Measurements from ENCODE around the gene GNAL. TPM values are rescaled to one million over a fixed set of nuclear protein-coding genes. Genes with fewer than 3 reads are reported as not detected.
"Not testable (repeated sequence)": the region's sequence is repeated elsewhere in the genome, so short reads cannot be mapped to it uniquely, and the experiment has no call there.

The GNAL gene
- total RNA-seq, 1 donor from 2014 or later: 0.21 TPM

DNA sequence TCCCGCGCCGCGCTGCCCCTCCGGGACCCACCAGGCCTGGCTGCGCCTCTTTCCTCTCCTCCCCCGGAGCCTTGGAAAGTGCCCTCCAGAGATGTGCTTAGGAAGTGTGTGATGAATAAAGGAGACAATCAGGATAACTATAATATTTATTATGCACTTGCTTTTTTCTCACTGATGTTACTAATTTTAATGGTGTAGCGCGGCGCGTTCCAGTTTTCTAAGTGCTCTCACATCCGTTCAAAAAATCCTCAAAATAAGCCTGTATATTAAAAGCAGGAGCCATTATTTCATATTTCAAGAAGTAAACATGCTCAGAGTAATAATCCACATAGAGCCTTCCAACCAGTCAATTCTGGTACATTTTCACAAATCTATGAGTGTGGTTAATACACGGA, 220.0 kb downstream of the GNAL start:
- H3K4me1 Mint-ChIP-seq (ENCODE audit: low read depth): peaks cover 28% of the 10 kb centered on the region
- H3K27ac Mint-ChIP-seq: peak overlapping the region; percentile 76
- no peaks in the 10 kb centered on the region for H3K9me3 Mint-ChIP-seq
- peak overlapping the region; percentile 85 for H3K4me3 Mint-ChIP-seq
- H3K36me3 Mint-ChIP-seq (ENCODE audit: low read depth): peaks cover under 1% of the 10 kb centered on the region
- intact Hi-C loops (cut with micrococcal nuclease): loop anchor here (2.0 to 5.0 kb wide), 7 partner anchors 38 to 1378 kb away; partner anchors contain the start of genes AFG3L2, CEP192 and TUBB6
- H3K27me3 Mint-ChIP-seq (ENCODE audit: insufficient read depth): no peaks in the 10 kb centered on the region
- no peak for DNase-seq (ENCODE audit: low spot score)

- Mint-ChIP-seq H3K4me3 (peak overlapping the region; percentile 85), H3K36me3 (ENCODE audit: low read depth) (no peaks in the 10 kb centered on the region), H3K9me3 (no peaks in the 10 kb centered on the region), H3K27me3 (ENCODE audit: insufficient read depth) (no peaks in the 10 kb centered on the region), H3K27ac (peak overlapping the region; percentile 76), H3K4me1 (ENCODE audit: low read depth) (peaks cover 28% of the 10 kb centered on the region)
- DNase-seq (ENCODE audit: low spot score): no peak
- intact Hi-C loops (cut with micrococcal nuclease): loop anchor here (2.0 to 5.0 kb wide), 7 partner anchors 37 to 1379 kb away; partner anchors contain the start of genes AFG3L2, CEP192 and TUBB6
Observed at GRCh38 chr18:11909591-11910026, 220.5 kb downstream of the GNAL start.

DNA sequence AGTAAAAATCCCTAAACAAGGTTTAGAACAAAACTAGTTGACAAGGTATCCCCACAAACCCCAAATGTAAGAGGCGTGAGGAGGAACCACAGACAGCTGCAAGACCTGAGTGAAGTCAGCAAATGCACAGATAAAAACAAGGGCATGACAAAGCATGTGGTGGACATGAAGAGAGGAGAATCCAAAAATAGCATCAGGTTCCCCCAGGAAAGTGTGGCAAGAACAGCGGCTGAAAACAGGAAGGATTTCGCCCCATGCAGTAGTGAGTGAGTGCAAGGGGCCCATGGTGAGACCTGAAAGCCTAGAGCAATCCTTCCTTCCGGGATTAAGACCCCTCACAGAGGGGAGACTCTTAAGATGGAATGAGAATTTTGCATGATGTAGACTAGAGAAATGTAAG, 227.8 kb downstream of the GNAL start:
- peaks cover 16% of the 10 kb centered on the region for H3K4me1 Mint-ChIP-seq (ENCODE audit: low read depth)
- H3K4me3 Mint-ChIP-seq; H3K27ac Mint-ChIP-seq; H3K27me3 Mint-ChIP-seq (ENCODE audit: insufficient read depth); intact Hi-C loops (cut with micrococcal nuclease); DNase-seq (ENCODE audit: low spot score); H3K9me3 Mint-ChIP-seq; H3K36me3 Mint-ChIP-seq (ENCODE audit: low read depth): not testable (repeated sequence)

- DNase-seq (ENCODE audit: low spot score); intact Hi-C loops (cut with micrococcal nuclease); H3K27me3 Mint-ChIP-seq (ENCODE audit: insufficient read depth); H3K4me3 Mint-ChIP-seq; H3K27ac Mint-ChIP-seq; H3K36me3 Mint-ChIP-seq (ENCODE audit: low read depth); H3K9me3 Mint-ChIP-seq: not testable (repeated sequence)
- H3K4me1 Mint-ChIP-seq (ENCODE audit: low read depth): peaks cover 16% of the 10 kb centered on the region
Observed at GRCh38 chr18:11919522-11919921, 230.5 kb downstream of the GNAL start.

GRCh38 chr18:11923450-11923849, 234.4 kb downstream of the GNAL start:
- Mint-ChIP-seq H3K36me3 (ENCODE audit: low read depth) (no peaks in the 10 kb centered on the region), H3K27ac (no peak overlapping the region), H3K4me1 (ENCODE audit: low read depth) (peaks cover 6% of the 10 kb centered on the region), H3K27me3 (ENCODE audit: insufficient read depth) (peaks cover 9% of the 10 kb centered on the region), H3K9me3 (no peaks in the 10 kb centered on the region), H3K4me3 (no peak overlapping the region)
- intact Hi-C loops (cut with micrococcal nuclease): no loop called here
- no peak for DNase-seq (ENCODE audit: low spot score)

- Mint-ChIP-seq H3K4me1 (ENCODE audit: low read depth) (peaks cover 6% of the 10 kb centered on the region), H3K4me3 (no peak overlapping the region), H3K27ac (no peak overlapping the region), H3K9me3 (no peaks in the 10 kb centered on the region), H3K36me3 (ENCODE audit: low read depth) (no peaks in the 10 kb centered on the region), H3K27me3 (ENCODE audit: insufficient read depth) (peaks cover 9% of the 10 kb centered on the region)
- DNase-seq (ENCODE audit: low spot score): no peak
- intact Hi-C loops (cut with micrococcal nuclease): no loop called here
Observed at GRCh38 chr18:11925800-11926481, 236.9 kb downstream of the GNAL start.

DNA sequence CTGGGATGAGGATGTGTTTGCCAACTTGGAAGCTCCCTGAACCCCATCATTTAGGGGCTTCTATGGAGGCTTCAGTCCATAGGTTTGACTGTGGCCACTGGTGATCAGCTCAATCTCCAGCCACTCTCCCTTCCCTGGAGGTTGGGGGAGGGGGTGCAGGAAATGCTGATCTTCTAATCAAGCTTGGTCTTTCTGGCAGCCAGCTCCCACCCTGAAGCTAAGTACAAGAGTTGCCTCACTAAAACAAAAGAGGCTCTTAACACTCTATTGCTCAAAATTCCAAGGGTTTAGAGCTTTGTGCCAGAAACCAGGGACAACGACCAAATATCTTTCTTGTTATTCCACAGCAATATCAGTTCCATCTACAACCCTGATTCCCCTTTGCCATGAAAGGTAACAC, 238.4 kb downstream of the GNAL start:
- Mint-ChIP-seq H3K4me1 (ENCODE audit: low read depth) (no peaks in the 10 kb centered on the region), H3K4me3 (no peak overlapping the region), H3K9me3 (no peaks in the 10 kb centered on the region), H3K27me3 (ENCODE audit: insufficient read depth) (peaks cover 11% of the 10 kb centered on the region), H3K36me3 (ENCODE audit: low read depth) (no peaks in the 10 kb centered on the region), H3K27ac (no peak overlapping the region)
- intact Hi-C loops (cut with micrococcal nuclease): no loop called here
- DNase-seq (ENCODE audit: low spot score): no peak

GRCh38 chr18:11932393-11932792, 243.3 kb downstream of the GNAL start:
- intact Hi-C loops (cut with micrococcal nuclease): no loop called here

More at GRCh38 chr18:11932393-11932792, 243.3 kb downstream of the GNAL start:
- Mint-ChIP-seq H3K4me3 (no peak overlapping the region), H3K27ac (no peak overlapping the region), H3K36me3 (ENCODE audit: low read depth) (no peaks in the 10 kb centered on the region), H3K9me3 (no peaks in the 10 kb centered on the region), H3K27me3 (ENCODE audit: insufficient read depth) (peaks cover 6% of the 10 kb centered on the region), H3K4me1 (ENCODE audit: low read depth) (no peaks in the 10 kb centered on the region)
- DNase-seq (ENCODE audit: low spot score): no peak

Other genes with a start within 250 kb of the GNAL start
- not detected in 2 replicates for gene SLC35G4, start 79.7 kb upstream of the GNAL start, total RNA-seq
- gene CHMP1B, start 162.1 kb downstream of the GNAL start, total RNA-seq: 24.8 and 26.8 TPM in 2 replicates
- 45.8 and 47.4 TPM in 2 replicates for gene MPPE1, start 219.1 kb downstream of the GNAL start, total RNA-seq

Data from activated T-helper 1 cell treated with anti-CD3 and anti-CD28 coated beads, Interleukin-12 subunit alpha, Interleukin-12 subunit beta, Interleukin-2, Interleukin-4 antibody, amounts not matched to agents 30 ng/mL and 10 ng/mL and 1 ng/mL, durations not matched to agents 14 hours and 24 hours and 36 hours (primary cell).